SIG-M5 (cell line): ENCODE results near the gene AVPR1A.

ENCODE experiments used
- DNase-seq: peaks from one replicate; lab custom pipeline; 2025; lab: John Stamatoyannopoulos, UW

The AVPR1A gene

DNA sequence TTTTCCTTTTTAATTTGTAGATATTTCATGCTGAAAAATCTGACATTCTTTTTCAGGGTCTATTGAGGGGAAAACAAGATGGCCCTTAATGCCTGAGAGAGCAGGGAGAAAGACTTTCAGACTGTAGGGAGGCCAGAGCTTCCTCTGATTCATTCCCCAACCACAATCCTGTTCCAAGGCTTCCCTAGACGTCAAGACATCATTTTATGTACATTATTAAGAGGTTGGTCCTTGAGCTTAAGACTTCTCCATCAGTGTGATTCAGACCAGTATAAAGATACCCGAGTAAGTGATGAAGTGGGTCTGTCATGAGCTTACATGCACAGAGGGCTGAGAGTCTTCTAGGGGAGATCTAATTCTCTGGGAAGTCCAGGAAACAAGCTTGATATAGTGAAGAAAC lies 57.3 kb downstream of the AVPR1A start:
- no peak for DNase-seq

DNA sequence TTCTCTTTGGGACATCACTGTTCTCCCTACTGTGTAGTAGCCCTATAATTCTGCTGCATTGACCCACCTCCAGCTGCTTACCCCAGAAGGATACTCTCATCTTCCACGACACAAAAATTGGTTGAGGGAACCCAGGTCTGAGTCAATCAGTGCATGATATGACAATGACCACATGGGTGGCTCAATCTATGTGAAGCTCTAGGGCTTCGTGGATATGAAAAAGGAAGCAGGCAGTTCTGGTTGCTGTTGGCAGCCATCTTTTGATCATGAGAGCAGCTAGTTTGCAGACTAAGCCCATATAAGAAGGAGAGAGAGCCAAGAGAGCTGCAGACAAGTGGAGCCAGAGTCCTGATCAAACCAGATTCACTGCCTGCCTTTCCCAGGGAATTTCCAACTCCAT lies 57.9 kb downstream of the AVPR1A start:
- DNase-seq, result no peak
